ENCODE results near the gene PRRG2.

DNA sequence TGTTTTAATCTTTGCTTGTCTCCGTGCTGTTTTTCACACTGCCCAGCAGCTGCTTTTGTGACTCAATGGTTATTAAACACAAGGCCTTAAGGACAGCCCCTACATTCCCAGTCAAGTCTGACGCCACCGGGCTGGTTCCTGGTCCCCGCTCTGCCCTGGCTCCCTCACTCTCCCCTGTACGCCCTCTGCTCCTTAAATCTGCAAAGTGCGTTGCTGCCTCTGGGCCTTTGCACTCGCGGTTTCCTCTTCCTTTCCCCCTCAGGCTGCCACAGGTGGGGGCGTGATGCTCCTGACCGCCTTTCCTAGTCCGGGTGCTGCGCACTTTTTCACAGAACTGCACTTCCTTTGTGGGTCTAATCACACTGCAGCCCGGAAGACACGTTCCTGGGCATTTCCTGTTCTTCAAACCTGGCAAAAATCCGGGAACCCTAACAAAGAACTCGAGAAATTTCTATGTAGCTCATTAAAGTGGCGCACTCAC is 26.4 kb upstream of the PRRG2 start:
- TF ChIP-seq, protein P1, sequence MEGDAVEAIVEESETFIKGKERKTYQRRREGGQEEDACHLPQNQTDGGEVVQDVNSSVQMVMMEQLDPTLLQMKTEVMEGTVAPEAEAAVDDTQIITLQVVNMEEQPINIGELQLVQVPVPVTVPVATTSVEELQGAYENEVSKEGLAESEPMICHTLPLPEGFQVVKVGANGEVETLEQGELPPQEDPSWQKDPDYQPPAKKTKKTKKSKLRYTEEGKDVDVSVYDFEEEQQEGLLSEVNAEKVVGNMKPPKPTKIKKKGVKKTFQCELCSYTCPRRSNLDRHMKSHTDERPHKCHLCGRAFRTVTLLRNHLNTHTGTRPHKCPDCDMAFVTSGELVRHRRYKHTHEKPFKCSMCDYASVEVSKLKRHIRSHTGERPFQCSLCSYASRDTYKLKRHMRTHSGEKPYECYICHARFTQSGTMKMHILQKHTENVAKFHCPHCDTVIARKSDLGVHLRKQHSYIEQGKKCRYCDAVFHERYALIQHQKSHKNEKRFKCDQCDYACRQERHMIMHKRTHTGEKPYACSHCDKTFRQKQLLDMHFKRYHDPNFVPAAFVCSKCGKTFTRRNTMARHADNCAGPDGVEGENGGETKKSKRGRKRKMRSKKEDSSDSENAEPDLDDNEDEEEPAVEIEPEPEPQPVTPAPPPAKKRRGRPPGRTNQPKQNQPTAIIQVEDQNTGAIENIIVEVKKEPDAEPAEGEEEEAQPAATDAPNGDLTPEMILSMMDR (conservative IDR thresholded peaks at IDR 0.05; ENCODE audit: low read depth in 2 of 2), result no peak
- TF ChIP-seq EZH2phosphoT487 (IDR thresholded peaks at IDR 0.05; ENCODE audit: unreplicated experiment) (no peak), CREB1 (CRISPR knock-in tag; IDR thresholded peaks at IDR 0.05; ENCODE audit: low read depth) (no peak), POLR2AphosphoS5 (IDR thresholded peaks at IDR 0.05; ENCODE audit: low read depth) (no peak), NANOG (IDR thresholded peaks at IDR 0.05; ENCODE audit: borderline replicate concordance) (no peak), EZH2 (IDR thresholded peaks at IDR 0.05; ENCODE audit: low read depth, unreplicated experiment) (no peak), JUNB (IDR thresholded peaks at IDR 0.05; ENCODE audit: unreplicated experiment) (no peak), ZNF331 (CRISPR knock-in tag; IDR thresholded peaks at IDR 0.05; ENCODE audit: low read depth) (no peak), ZNF114 (CRISPR knock-in tag; IDR thresholded peaks at IDR 0.05) (no peak), STAT1 (IDR thresholded peaks at IDR 0.05; ENCODE audit: unreplicated experiment) (no peak)
- TF ChIP-seq, protein P2, sequence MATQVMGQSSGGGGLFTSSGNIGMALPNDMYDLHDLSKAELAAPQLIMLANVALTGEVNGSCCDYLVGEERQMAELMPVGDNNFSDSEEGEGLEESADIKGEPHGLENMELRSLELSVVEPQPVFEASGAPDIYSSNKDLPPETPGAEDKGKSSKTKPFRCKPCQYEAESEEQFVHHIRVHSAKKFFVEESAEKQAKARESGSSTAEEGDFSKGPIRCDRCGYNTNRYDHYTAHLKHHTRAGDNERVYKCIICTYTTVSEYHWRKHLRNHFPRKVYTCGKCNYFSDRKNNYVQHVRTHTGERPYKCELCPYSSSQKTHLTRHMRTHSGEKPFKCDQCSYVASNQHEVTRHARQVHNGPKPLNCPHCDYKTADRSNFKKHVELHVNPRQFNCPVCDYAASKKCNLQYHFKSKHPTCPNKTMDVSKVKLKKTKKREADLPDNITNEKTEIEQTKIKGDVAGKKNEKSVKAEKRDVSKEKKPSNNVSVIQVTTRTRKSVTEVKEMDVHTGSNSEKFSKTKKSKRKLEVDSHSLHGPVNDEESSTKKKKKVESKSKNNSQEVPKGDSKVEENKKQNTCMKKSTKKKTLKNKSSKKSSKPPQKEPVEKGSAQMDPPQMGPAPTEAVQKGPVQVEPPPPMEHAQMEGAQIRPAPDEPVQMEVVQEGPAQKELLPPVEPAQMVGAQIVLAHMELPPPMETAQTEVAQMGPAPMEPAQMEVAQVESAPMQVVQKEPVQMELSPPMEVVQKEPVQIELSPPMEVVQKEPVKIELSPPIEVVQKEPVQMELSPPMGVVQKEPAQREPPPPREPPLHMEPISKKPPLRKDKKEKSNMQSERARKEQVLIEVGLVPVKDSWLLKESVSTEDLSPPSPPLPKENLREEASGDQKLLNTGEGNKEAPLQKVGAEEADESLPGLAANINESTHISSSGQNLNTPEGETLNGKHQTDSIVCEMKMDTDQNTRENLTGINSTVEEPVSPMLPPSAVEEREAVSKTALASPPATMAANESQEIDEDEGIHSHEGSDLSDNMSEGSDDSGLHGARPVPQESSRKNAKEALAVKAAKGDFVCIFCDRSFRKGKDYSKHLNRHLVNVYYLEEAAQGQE (IDR thresholded peaks at IDR 0.05; ENCODE audit: unreplicated experiment), result no peak
- TF ChIP-seq, protein P3, sequence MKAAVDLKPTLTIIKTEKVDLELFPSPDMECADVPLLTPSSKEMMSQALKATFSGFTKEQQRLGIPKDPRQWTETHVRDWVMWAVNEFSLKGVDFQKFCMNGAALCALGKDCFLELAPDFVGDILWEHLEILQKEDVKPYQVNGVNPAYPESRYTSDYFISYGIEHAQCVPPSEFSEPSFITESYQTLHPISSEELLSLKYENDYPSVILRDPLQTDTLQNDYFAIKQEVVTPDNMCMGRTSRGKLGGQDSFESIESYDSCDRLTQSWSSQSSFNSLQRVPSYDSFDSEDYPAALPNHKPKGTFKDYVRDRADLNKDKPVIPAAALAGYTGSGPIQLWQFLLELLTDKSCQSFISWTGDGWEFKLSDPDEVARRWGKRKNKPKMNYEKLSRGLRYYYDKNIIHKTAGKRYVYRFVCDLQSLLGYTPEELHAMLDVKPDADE (IDR thresholded peaks at IDR 0.05), result no peak
